AG10803 (cell line): ENCODE measurements around the gene MGA.

Experiments used
- DNase-seq: peaks from one replicate; pipeline ENCODE4 v3.0.0; 2010; ENCODE audit warnings: low read depth
- H3K4me3 ChIP-seq: 2 replicates; pipeline ENCODE4 v1.5.1; 2011; ENCODE audit warnings: mild to moderate bottlenecking, low read length, control low read depth
- TF ChIP-seq, protein P1 (sequence below): conservative IDR thresholded peaks from 2 replicates; pipeline ENCODE4 v1.5.1; 2011; ENCODE audit warnings: mild to moderate bottlenecking, low read length, control low read depth, inconsistent platforms

Gene MGA

DNA sequence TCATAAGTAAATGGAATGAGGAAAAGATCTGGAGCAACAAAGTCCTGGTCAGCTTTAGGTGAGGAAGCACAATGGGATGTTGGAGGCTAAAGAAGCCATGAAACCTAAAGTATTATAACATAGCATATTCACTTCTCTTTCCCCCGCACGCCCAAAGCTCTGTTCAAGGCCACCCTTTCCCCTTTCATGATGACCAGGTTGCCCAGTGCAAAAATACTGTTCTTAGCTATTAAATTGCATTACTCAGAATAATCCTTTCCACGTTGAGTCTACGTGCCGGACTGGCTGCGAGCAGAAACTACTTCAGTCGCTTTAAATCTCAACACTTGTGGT, 113.5 kb downstream of the MGA start:
- peak overlapping the region; percentile 90 for H3K4me3 ChIP-seq
- TF ChIP-seq, protein P1, sequence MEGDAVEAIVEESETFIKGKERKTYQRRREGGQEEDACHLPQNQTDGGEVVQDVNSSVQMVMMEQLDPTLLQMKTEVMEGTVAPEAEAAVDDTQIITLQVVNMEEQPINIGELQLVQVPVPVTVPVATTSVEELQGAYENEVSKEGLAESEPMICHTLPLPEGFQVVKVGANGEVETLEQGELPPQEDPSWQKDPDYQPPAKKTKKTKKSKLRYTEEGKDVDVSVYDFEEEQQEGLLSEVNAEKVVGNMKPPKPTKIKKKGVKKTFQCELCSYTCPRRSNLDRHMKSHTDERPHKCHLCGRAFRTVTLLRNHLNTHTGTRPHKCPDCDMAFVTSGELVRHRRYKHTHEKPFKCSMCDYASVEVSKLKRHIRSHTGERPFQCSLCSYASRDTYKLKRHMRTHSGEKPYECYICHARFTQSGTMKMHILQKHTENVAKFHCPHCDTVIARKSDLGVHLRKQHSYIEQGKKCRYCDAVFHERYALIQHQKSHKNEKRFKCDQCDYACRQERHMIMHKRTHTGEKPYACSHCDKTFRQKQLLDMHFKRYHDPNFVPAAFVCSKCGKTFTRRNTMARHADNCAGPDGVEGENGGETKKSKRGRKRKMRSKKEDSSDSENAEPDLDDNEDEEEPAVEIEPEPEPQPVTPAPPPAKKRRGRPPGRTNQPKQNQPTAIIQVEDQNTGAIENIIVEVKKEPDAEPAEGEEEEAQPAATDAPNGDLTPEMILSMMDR: no peak

DNA sequence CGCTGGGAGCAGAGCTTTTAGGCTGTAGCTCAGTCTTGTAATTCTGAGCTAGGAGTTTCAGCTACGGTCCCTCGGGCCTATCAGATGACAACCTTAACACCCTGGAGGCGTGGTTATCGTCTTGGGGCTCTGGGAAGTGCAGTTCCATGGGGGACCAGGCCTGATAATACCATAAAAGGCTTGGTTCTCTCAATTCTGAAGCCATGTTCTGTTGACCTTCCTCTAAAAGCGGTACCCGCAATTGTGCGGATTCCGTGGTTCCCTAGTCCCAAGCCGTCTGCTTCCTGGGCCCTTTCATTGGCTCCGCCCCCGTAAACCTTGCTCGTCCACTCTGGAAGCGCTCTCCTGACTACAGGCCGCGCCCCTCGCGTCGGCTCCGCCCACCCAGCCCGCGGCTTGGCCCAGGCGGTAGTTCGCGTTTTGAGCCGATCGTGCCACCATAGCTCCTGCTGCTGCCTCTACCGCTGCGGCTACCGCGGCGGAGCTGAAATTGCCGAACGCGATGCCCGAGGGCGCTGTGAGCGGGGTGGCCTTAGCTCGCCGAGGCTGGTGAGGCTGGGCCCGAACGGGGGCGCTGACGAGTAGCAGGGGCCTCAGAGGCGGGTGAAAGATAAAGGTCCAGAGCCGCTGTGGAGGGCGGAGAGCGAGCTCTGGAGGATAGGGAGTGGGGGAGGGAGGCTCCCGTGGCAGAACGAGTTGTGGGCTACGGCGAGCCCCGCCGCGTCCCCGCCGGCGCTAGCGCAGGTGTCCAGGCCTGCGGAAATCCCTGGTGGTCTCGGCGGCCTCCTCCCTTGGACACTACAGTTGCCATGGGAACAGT, 114.1 kb downstream of the MGA start, which contains the start of gene MAPKBP1:
TSS of gene MAPKBP1 (plus strand) at position 423 of the 820 bp plus-strand sequence. CDS start 792 bp downstream, outside the sequence.
- peak; percentile 98 for DNase-seq
- peak within 1 kb of the TSS; percentile 90 for H3K4me3 ChIP-seq
- TF ChIP-seq, protein P1: peak; percentile 75

More for the DNA sequence above, 113.5 kb downstream of the MGA start:
- no peak for DNase-seq

DNA sequence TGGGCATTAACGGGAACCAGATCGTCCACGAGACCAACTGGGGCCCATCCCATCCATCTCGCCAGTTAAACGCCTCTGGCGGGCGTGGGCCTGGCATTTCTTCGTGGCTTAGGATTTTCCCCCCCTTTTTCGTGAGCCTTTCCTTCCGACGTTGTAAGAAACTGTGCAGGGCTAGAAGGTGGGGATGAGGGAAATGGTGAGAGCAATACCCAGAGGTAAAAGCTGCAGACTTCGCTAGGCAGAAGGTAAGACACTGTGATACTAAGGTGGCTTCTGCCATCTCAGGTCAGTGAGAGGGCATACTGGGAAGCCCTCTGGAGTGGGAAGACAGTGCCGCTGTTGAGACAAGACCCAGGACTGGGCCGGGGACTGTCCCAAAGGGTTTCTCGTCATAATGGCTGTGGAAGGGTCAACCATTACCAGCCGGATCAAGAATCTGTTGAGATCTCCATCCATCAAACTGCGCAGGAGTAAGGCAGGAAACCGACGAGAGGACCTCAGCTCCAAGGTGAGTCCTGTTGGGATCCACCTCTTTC, 114.7 kb downstream of the MGA start:
- H3K4me3 ChIP-seq: peak overlapping the region; percentile 90
- TF ChIP-seq, protein P1: no peak
- DNase-seq: no peak

DNA sequence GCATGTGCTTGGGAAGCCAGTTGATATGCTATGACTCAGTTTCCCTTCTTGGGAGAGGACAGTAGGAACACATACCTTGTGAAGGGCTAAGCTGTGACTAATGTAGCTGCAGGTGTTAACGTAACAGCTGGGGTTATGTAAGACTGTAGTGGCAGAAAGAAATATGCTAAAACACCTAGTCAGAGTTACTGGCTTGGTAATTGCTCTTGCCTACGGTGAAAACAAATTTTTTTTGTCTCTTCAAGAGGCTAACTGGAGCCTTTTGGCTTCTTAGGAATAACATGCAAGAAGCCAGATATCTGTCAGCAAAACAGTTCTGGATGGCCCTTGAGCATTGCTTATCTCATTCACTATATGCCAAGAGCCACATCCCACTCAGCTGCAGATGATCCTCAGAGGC, 115.4 kb downstream of the MGA start:
- peak overlapping the region; percentile 90 for H3K4me3 ChIP-seq

DNA sequence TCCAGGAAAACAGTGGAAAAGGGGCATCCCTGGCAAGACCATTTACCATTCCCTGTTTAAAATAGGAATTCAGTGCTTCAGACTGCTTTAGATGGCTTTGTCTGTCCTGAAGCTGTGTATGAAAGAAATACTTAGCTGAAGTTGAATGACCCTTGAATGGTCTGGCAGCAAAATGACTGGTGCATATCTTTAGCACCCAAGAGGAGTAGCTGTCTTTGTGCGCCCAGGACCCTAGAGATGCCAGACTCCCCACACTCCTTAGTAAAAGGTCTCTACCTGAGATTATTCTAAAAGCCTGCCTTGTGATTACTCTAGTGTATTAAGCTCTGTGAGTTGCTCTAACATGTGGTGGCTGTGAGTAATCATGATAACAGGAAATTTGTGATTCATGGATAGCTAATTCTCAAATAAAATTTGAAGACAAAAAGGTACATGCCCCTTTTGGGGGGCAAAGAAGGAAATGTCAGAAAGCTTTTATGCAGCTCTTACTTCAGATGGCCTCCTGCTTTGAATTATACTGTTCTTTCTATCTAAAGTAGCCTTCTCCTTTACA, 117.3 kb downstream of the MGA start:
- H3K4me3 ChIP-seq: no peak overlapping the region
- no peak for DNase-seq
- TF ChIP-seq, protein P1: no peak

More for the DNA sequence above, 115.4 kb downstream of the MGA start:
- DNase-seq: no peak
- TF ChIP-seq, protein P1: no peak

DNA sequence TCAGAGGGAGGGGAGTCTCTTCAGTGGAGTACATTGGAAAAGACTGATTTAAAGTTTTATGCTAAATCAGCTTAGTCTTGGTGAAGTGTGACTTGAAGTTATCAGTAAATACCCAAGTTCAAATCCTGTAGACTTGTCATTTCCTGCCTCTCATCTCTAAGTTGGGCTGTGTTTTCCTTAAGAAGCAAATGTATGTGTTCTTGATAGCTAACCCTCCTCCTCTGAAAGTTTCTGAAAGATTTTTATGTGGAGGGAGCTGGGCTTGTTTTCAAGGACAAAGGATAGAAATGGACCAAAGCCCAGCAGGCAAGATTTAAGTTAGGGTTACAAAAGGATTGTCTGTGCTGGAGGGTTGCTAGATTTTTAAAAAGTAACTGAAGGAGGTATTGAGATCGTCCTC, 118.3 kb downstream of the MGA start:
- DNase-seq: no peak
- TF ChIP-seq, protein P1: no peak
- H3K4me3 ChIP-seq: no peak overlapping the region
